H1 (cell line): ENCODE results near the gene KIAA0930. TPM values are rescaled to one million over a fixed set of nuclear protein-coding genes. Genes with fewer than 3 reads are reported as not detected.

ENCODE experiments used
- CBX5 ChIP-seq: fragments of 300-800, 300-1000 bp; sonication (generic); IDR thresholded peaks from 2 replicates; pipeline ENCODE4 v1.7.1; 2016; ENCODE audit warnings: antibody characterized with exemption, low read length, low read depth
- CTBP2 ChIP-seq: IDR thresholded peaks from 2 replicates; pipeline ENCODE4 v1.7.0; 2011; ENCODE audit warnings: borderline replicate concordance, mild to moderate bottlenecking, moderate library complexity, mixed read lengths, low read length; ENCODE audit not compliant: insufficient read depth, insufficient read length
- HDAC2 ChIP-seq, 2 experiments: fragments of 300-600 bp in 1 of 2; sonication (generic) in 1 of 2; IDR thresholded peaks; 2 replicates each; pipeline ENCODE4 v1.6.1; 2011 to 2012; ENCODE audit warnings: low read depth in 2 of 2, low read length in 2 of 2, mild to moderate bottlenecking in 2 of 2, moderate library complexity in 2 of 2, borderline replicate concordance in 1 of 2, inconsistent platforms in 1 of 2
- SIRT6 ChIP-seq: IDR thresholded peaks from one replicate; pipeline ENCODE4 v1.7.1; 2012; ENCODE audit warnings: low read length, inconsistent platforms
- SUZ12 ChIP-seq: fragments of 200-600 bp; sonication (generic); IDR thresholded peaks from 2 replicates; pipeline ENCODE4 v1.6.1; 2012; ENCODE audit warnings: mild to moderate bottlenecking, inconsistent platforms, low read length, moderate library complexity, mixed read lengths
- polyA plus RNA-seq, 7 experiments: library from polyadenylated mRNA; depleted of rRNA in 3 of 7; stranded (reverse) in 5 of 7; unstranded in 2 of 7; fragments of >200 nt in 5 of 7; fragments of 200-250 nt in 2 of 7; gene quantifications; 1 replicate in 5 of 7; 2 replicates in 1 of 7; 4 replicates in 1 of 7; pipeline versions ENCODE4 v1.2.1 to v1.2.3, GENCODE V29; 2011 to 2013; ENCODE audit warnings: missing spikeins in 2 of 7, mixed read lengths in 2 of 7
- total RNA-seq: library from RNA; stranded (reverse); fragmentation: NEBNext Ultra II Directional; extraction: Animal tissue kit (Norgen Biotek cat#: 25700); gene quantifications from 2 replicates; pipeline ENCODE4 v1.2.1, GENCODE V29; 2021

The KIAA0930 gene
- total and polyA plus RNA-seq, 2 of the 8 experiments (the other 6 are each of a cell fraction or from before 2014, with no cell fraction given): 61.9 to 66.1 TPM

DNA sequence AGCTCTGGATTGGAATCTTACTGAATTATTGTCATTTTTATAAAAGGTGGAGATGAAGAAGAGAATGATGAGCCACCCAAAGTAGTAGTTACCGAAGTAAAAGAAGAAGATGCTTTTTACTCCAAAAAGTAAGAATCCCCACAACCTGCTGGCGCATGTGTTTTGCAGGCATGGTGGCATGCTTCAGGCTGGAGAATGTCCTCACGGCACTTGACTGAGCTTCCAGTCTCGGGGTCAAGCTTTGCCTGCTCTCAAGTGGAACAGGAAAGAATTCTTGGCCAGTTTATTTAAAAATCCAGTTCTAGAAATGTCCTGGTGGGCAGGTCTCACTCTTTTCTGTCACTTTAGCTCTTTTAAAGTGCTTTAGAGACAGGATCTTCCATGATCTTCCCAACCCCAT is 59.5 kb downstream of the KIAA0930 start (continued):
- TF ChIP-seq SUZ12: no peak
- no peak for TF ChIP-seq HDAC2 (IDR thresholded peaks at IDR 0.05; ENCODE audit: borderline replicate concordance in 1 of 2, low read depth in 2 of 2, low read length in 2 of 2)
- TF ChIP-seq CBX5: no peak
- no peak for TF ChIP-seq CTBP2
- no peak for TF ChIP-seq SIRT6
